ENCODE data around the gene MXRA8. TPM values are rescaled to one million over a fixed set of nuclear protein-coding genes. Genes with fewer than 3 reads are reported as not detected.

The MXRA8 gene
- total RNA-seq, 1 donor from 2014 or later: 106 TPM

DNA sequence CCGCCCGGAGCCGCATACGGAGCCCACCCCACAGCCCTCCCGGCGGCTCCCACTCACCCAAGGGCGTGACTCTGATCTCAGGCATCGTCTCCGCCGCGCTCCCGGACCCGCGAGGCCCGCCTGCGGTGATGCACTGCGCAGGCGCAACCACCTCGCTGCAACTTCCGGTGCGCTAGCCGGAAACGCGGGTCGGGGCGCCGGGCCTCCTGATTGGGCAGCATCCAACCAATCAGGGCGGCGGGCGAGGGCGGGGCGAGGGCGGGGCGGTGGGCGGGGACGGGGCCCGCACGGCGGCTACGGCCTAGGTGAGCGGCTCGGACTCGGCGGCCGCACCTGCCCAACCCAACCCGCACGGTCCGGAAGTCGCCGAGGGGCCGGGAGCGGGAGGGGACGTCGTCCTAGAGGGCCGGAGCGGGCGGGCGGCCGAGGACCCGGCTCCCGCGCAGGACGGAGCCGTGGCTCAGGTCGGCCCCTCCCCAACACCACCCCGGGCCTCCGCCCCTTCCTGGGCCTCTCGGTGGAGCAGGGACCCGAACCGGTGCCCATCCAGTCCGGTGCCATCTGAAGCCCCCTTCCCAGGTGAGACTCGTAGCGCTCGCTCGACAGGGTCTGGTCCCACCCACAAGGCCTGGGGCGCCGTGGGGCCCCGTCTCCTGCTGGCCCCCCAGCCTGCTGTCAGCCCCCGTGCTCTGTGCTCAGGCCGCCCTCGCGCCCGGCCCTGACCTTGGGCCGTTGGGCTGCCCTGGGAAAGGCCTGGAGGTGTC is 33.6 kb downstream of the MXRA8 start, which contains the start of the genes CPTP and INTS11:
Gene CPTP (plus strand): TSS at position 279 of the 764 bp plus-strand sequence. CDS start 2,109 bp downstream, outside the sequence.
Gene INTS11 (minus strand): TSS at position 137 of the 764 bp plus-strand sequence. CDS start 52 bp downstream, at position 85.
- H3K27me3 ChIP-seq (ENCODE audit: control insufficient read depth, insufficient read depth, low read length): no peaks in the 10 kb centered on the region
- peak within 1 kb of the TSS; percentile 98 for H3K4me3 ChIP-seq (ENCODE audit: low read depth, low read length)
- H3K36me3 ChIP-seq (ENCODE audit: control insufficient read depth, insufficient read depth, low read length): peaks cover 2% of the 10 kb centered on the region
- TF ChIP-seq, protein P1, sequence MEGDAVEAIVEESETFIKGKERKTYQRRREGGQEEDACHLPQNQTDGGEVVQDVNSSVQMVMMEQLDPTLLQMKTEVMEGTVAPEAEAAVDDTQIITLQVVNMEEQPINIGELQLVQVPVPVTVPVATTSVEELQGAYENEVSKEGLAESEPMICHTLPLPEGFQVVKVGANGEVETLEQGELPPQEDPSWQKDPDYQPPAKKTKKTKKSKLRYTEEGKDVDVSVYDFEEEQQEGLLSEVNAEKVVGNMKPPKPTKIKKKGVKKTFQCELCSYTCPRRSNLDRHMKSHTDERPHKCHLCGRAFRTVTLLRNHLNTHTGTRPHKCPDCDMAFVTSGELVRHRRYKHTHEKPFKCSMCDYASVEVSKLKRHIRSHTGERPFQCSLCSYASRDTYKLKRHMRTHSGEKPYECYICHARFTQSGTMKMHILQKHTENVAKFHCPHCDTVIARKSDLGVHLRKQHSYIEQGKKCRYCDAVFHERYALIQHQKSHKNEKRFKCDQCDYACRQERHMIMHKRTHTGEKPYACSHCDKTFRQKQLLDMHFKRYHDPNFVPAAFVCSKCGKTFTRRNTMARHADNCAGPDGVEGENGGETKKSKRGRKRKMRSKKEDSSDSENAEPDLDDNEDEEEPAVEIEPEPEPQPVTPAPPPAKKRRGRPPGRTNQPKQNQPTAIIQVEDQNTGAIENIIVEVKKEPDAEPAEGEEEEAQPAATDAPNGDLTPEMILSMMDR (IDR thresholded peaks at IDR 0.05; ENCODE audit: insufficient read depth, low read length, poor library complexity, severe bottlenecking): no peak
- peak; percentile 50 for DNase-seq (ENCODE audit: low read depth)

- no peak for DNase-seq (ENCODE audit: low read depth)
- TF ChIP-seq, protein P1 (IDR thresholded peaks at IDR 0.05; ENCODE audit: insufficient read depth, low read length, poor library complexity, severe bottlenecking): no peak
- no peaks in the 10 kb centered on the region for H3K27me3 ChIP-seq (ENCODE audit: control insufficient read depth, insufficient read depth, low read length)
- H3K36me3 ChIP-seq (ENCODE audit: control insufficient read depth, insufficient read depth, low read length): peaks cover 2% of the 10 kb centered on the region
- H3K4me3 ChIP-seq (ENCODE audit: low read depth, low read length): peak overlapping the region; percentile 98
Observed at GRCh38 chr1:1324084-1324523, 34.3 kb downstream of the MXRA8 start.

- Histone ChIP-seq H3K4me3 (ENCODE audit: low read depth, low read length) (no peak overlapping the region), H3K27me3 (ENCODE audit: control insufficient read depth, insufficient read depth, low read length) (no peaks in the 10 kb centered on the region), H3K36me3 (ENCODE audit: control insufficient read depth, insufficient read depth, low read length) (peaks cover 2% of the 10 kb centered on the region)
- no peak for DNase-seq (ENCODE audit: low read depth)
- TF ChIP-seq, protein P1 (IDR thresholded peaks at IDR 0.05; ENCODE audit: insufficient read depth, low read length, poor library complexity, severe bottlenecking): no peak
Observed at GRCh38 chr1:1322952-1323351, 35.4 kb downstream of the MXRA8 start.

GRCh38 chr1:1322418-1322817 is 35.9 kb downstream of the MXRA8 start:
- Histone ChIP-seq H3K4me3 (ENCODE audit: low read depth, low read length) (no peak overlapping the region), H3K36me3 (ENCODE audit: control insufficient read depth, insufficient read depth, low read length) (peaks cover 2% of the 10 kb centered on the region), H3K27me3 (ENCODE audit: control insufficient read depth, insufficient read depth, low read length) (no peaks in the 10 kb centered on the region)
- DNase-seq (ENCODE audit: low read depth): no peak
- TF ChIP-seq, protein P1 (IDR thresholded peaks at IDR 0.05; ENCODE audit: insufficient read depth, low read length, poor library complexity, severe bottlenecking): no peak

DNA sequence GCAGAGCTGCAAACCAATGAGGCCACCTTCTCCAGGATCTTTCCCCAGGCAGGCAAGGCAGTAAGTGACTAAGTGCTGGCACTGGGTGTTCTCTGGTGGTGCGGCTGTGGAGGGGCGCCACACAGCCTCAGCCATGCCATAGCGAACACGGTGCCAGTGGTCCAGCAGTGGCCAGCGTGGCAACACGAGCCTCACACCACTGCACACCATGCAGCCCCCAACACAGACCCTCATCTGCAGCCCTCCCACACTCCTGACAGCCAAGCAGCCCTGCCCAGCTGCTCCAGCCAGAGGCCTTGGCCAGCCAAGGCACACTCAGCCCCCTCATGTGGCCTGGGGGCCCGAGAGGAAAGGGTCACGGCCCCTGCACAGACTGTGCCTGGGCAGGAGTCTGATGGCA is 36.9 kb downstream of the MXRA8 start:
- DNase-seq (ENCODE audit: low read depth): no peak
- TF ChIP-seq, protein P1 (IDR thresholded peaks at IDR 0.05; ENCODE audit: insufficient read depth, low read length, poor library complexity, severe bottlenecking): no peak
- H3K36me3 ChIP-seq (ENCODE audit: control insufficient read depth, insufficient read depth, low read length): peaks cover 2% of the 10 kb centered on the region
- no peak overlapping the region for H3K4me3 ChIP-seq (ENCODE audit: low read depth, low read length)
- no peaks in the 10 kb centered on the region for H3K27me3 ChIP-seq (ENCODE audit: control insufficient read depth, insufficient read depth, low read length)
